GM12878 (cell line): Measurements from ENCODE around the gene RPIA. TPM values are rescaled to one million over a fixed set of nuclear protein-coding genes. Genes with fewer than 3 reads are reported as not detected.

Experiments used
- BCL11A ChIP-seq: IDR thresholded peaks from 2 replicates; pipeline ENCODE4 v1.6.1; 2011; ENCODE audit warnings: low read depth, low read length
- CREB1 ChIP-seq: IDR thresholded peaks from 2 replicates; pipeline ENCODE4 v1.6.1; 2012; ENCODE audit warnings: low read depth, mild to moderate bottlenecking, inconsistent platforms
- ETV6 ChIP-seq, 2 experiments: fragments of 450-650 bp in 1 of 2; IDR thresholded peaks in 1 of 2; conservative IDR thresholded peaks in 1 of 2; 2 replicates each; pipeline ENCODE4 v1.6.1; 2014; ENCODE audit warnings: antibody characterized with exemption in 1 of 2, borderline replicate concordance in 1 of 2, low read depth in 1 of 2, mild to moderate bottlenecking in 1 of 2, moderate library complexity in 1 of 2
- NFXL1 ChIP-seq: fragments of 450-650 bp; IDR thresholded peaks from 2 replicates; pipeline ENCODE4 v1.6.1; 2017; ENCODE audit warnings: antibody characterized with exemption, mild to moderate bottlenecking, borderline replicate concordance
- RUNX3 ChIP-seq: IDR thresholded peaks from 2 replicates; pipeline ENCODE4 v1.6.1; 2012; ENCODE audit warnings: low read length, inconsistent platforms
- SMAD5 ChIP-seq: IDR thresholded peaks from 2 replicates; pipeline ENCODE4 v1.6.1; 2016; ENCODE audit warnings: antibody characterized with exemption, low read depth
- SMC3 ChIP-seq: IDR thresholded peaks from 2 replicates; pipeline ENCODE4 v1.6.1; 2011; ENCODE audit warnings: low read length, improper control_type of control experiment, borderline replicate concordance
- SP1 ChIP-seq: IDR thresholded peaks from one replicate; pipeline ENCODE4 v1.6.1; 2011; ENCODE audit warnings: low read depth, low read length
- SPI1 ChIP-seq: IDR thresholded peaks from 2 replicates; pipeline ENCODE4 v1.6.1; 2011; ENCODE audit warnings: low read depth, mild to moderate bottlenecking, low read length, moderate library complexity, borderline replicate concordance; ENCODE audit not compliant: insufficient read depth
- SREBF1 ChIP-seq: IDR thresholded peaks from 2 replicates; pipeline ENCODE4 v1.6.1; 2012; ENCODE audit warnings: mild to moderate bottlenecking, low read length
- TCF3 ChIP-seq: IDR thresholded peaks from 2 replicates; pipeline ENCODE4 v1.6.1; 2012; ENCODE audit warnings: low read depth, mild to moderate bottlenecking, low read length, borderline replicate concordance; ENCODE audit not compliant: insufficient read depth
- polyA plus RNA-seq, 11 experiments: library from polyadenylated mRNA; depleted of rRNA in 4 of 11; unstranded in 6 of 11; stranded (reverse) in 5 of 11; fragments of >200 nt; fragmentation: Nextera tagmentation in 4 of 11; fragmentation: Illumina TruSeq in 1 of 11; extraction: Ambion mirVana in 4 of 11; extraction: Trizol in 1 of 11; gene quantifications; 1 replicate in 1 of 11; 2 replicates in 10 of 11; pipeline versions ENCODE4 v1.2.1 to v1.2.3, GENCODE V29; 2011 to 2016; ENCODE audit warnings: inconsistent platforms in 2 of 11, missing spikeins in 2 of 11, low read depth in 1 of 11
- total RNA-seq, 4 experiments: library from RNA; depleted of rRNA in 3 of 4; stranded (reverse); fragments of >200 nt in 3 of 4; fragmentation: Illumina TruSeq in 1 of 4; extraction: Trizol in 1 of 4; gene quantifications; 2 replicates each; pipeline versions ENCODE4 v1.2.1 to v1.2.3, GENCODE V29; 2013 to 2021
- TF ChIP-seq, protein P1 (sequence below), 3 experiments: IDR thresholded peaks in 2 of 3; conservative IDR thresholded peaks in 1 of 3; 2 replicates each; pipeline ENCODE4 v1.5.1; 2011; ENCODE audit warnings: low read depth in 3 of 3, low read length in 3 of 3, mild to moderate bottlenecking in 3 of 3, control low read depth in 2 of 3, moderate library complexity in 2 of 3, inconsistent platforms in 1 of 3, mixed read lengths in 1 of 3; ENCODE audit not compliant: control insufficient read depth in 2 of 3, insufficient read depth in 1 of 3; ENCODE audit errors: extremely low read depth in 1 of 3
- TF ChIP-seq, protein P2 (sequence below): fragments of 450-650 bp; IDR thresholded peaks from 2 replicates; pipeline ENCODE4 v1.6.1; 2016; ENCODE audit warnings: mild to moderate bottlenecking
- TF ChIP-seq, protein P3 (sequence below): IDR thresholded peaks from 2 replicates; pipeline ENCODE4 v1.6.1; 2011; ENCODE audit warnings: mild to moderate bottlenecking, low read depth, low read length, moderate library complexity; ENCODE audit not compliant: insufficient replicate concordance
- TF ChIP-seq, protein P4 (sequence below): fragments of 450-650 bp; IDR thresholded peaks from 2 replicates; pipeline ENCODE4 v1.6.1; 2017; ENCODE audit warnings: mild to moderate bottlenecking, moderate library complexity

Gene RPIA
- total and polyA plus RNA-seq, 10 of the 15 experiments (the other 5 are each of a cell fraction or from before 2014, with no cell fraction given): 7.1 to 58.1 (median 41.6) TPM

DNA sequence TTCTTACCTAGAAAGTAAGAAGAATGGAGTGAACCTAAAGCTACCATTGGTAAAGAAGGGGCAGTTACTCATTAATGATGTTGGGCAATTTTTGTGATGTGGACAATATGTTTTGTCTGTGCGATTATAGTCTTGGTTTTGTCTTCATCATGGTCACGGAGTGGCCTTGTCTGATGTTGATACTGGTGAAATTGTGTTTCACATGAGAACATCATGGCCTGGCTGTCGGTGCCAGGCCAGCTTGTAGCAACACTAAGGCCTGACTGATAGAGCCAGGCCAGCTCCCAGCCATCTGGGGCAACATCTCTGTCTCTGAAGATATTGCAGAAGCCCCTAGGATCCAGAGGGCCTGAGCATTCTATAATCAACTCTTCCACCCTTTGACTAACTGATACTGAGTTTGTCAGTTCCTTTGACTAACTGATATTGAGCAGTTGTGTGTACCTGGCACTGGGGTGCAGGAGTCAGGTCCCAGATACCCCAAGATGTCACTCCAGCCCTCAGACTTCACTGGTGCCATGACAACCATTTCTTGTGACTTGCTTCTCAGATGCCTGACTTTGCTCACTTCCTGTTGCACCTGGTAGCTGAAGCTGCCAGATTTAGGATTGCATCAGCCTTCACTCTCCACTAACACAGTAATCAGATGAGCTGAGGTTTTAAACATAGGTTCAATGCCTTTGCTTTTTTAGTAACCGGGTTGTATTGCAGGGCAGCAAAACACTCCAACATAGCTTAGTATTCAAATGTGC lies 62.5 kb downstream of the RPIA start (continued):
- TF ChIP-seq, protein P1, sequence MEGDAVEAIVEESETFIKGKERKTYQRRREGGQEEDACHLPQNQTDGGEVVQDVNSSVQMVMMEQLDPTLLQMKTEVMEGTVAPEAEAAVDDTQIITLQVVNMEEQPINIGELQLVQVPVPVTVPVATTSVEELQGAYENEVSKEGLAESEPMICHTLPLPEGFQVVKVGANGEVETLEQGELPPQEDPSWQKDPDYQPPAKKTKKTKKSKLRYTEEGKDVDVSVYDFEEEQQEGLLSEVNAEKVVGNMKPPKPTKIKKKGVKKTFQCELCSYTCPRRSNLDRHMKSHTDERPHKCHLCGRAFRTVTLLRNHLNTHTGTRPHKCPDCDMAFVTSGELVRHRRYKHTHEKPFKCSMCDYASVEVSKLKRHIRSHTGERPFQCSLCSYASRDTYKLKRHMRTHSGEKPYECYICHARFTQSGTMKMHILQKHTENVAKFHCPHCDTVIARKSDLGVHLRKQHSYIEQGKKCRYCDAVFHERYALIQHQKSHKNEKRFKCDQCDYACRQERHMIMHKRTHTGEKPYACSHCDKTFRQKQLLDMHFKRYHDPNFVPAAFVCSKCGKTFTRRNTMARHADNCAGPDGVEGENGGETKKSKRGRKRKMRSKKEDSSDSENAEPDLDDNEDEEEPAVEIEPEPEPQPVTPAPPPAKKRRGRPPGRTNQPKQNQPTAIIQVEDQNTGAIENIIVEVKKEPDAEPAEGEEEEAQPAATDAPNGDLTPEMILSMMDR (IDR thresholded peaks at IDR 0.05 in 2 of 3, conservative IDR thresholded peaks at IDR 0.05 in 1 of 3; ENCODE audit: control insufficient read depth in 2 of 3, extremely low read depth in 1 of 3, insufficient read depth in 1 of 3, low read depth in 3 of 3, low read length in 3 of 3): no peak
- TF ChIP-seq NFXL1: no peak
- TF ChIP-seq CREB1: no peak
- TF ChIP-seq SPI1: peak; percentile 52; the same call in 1 of the 2 replicates
- no peak for TF ChIP-seq SP1
- no peak for TF ChIP-seq BCL11A
- peak; percentile 30; the same call in 1 of the 2 replicates for TF ChIP-seq RUNX3
- TF ChIP-seq, protein P2, sequence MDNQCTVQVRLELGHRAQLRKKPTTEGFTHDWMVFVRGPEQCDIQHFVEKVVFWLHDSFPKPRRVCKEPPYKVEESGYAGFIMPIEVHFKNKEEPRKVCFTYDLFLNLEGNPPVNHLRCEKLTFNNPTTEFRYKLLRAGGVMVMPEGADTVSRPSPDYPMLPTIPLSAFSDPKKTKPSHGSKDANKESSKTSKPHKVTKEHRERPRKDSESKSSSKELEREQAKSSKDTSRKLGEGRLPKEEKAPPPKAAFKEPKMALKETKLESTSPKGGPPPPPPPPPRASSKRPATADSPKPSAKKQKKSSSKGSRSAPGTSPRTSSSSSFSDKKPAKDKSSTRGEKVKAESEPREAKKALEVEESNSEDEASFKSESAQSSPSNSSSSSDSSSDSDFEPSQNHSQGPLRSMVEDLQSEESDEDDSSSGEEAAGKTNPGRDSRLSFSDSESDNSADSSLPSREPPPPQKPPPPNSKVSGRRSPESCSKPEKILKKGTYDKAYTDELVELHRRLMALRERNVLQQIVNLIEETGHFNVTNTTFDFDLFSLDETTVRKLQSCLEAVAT: no peak
- TF ChIP-seq SREBF1: no peak
- no peak for TF ChIP-seq ETV6 (conservative IDR thresholded peaks at IDR 0.05 in 1 of 2, IDR thresholded peaks at IDR 0.05 in 1 of 2; ENCODE audit: borderline replicate concordance in 1 of 2, low read depth in 1 of 2)
- no peak for TF ChIP-seq SMC3
- TF ChIP-seq SMAD5: no peak
- TF ChIP-seq, protein P3, sequence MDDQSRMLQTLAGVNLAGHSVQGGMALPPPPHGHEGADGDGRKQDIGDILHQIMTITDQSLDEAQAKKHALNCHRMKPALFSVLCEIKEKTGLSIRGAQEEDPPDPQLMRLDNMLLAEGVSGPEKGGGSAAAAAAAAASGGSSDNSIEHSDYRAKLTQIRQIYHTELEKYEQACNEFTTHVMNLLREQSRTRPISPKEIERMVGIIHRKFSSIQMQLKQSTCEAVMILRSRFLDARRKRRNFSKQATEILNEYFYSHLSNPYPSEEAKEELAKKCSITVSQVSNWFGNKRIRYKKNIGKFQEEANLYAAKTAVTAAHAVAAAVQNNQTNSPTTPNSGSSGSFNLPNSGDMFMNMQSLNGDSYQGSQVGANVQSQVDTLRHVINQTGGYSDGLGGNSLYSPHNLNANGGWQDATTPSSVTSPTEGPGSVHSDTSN: peak; percentile 13
- TF ChIP-seq, protein P4, sequence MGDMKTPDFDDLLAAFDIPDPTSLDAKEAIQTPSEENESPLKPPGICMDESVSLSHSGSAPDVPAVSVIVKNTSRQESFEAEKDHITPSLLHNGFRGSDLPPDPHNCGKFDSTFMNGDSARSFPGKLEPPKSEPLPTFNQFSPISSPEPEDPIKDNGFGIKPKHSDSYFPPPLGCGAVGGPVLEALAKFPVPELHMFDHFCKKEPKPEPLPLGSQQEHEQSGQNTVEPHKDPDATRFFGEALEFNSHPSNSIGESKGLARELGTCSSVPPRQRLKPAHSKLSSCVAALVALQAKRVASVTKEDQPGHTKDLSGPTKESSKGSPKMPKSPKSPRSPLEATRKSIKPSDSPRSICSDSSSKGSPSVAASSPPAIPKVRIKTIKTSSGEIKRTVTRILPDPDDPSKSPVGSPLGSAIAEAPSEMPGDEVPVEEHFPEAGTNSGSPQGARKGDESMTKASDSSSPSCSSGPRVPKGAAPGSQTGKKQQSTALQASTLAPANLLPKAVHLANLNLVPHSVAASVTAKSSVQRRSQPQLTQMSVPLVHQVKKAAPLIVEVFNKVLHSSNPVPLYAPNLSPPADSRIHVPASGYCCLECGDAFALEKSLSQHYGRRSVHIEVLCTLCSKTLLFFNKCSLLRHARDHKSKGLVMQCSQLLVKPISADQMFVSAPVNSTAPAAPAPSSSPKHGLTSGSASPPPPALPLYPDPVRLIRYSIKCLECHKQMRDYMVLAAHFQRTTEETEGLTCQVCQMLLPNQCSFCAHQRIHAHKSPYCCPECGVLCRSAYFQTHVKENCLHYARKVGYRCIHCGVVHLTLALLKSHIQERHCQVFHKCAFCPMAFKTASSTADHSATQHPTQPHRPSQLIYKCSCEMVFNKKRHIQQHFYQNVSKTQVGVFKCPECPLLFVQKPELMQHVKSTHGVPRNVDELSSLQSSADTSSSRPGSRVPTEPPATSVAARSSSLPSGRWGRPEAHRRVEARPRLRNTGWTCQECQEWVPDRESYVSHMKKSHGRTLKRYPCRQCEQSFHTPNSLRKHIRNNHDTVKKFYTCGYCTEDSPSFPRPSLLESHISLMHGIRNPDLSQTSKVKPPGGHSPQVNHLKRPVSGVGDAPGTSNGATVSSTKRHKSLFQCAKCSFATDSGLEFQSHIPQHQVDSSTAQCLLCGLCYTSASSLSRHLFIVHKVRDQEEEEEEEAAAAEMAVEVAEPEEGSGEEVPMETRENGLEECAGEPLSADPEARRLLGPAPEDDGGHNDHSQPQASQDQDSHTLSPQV: no peak
- 0 out of 2 replicates have a peak, but pooled peaks have one; percentile 26 for TF ChIP-seq TCF3
